ENCODE data around the gene SUGCT. TPM values are rescaled to one million over a fixed set of nuclear protein-coding genes. Genes with fewer than 3 reads are reported as not detected.

Gene SUGCT
- polyA plus RNA-seq, 1 of the 3 experiments (the other 2 are of a cell fraction), result 53.7 TPM

DNA sequence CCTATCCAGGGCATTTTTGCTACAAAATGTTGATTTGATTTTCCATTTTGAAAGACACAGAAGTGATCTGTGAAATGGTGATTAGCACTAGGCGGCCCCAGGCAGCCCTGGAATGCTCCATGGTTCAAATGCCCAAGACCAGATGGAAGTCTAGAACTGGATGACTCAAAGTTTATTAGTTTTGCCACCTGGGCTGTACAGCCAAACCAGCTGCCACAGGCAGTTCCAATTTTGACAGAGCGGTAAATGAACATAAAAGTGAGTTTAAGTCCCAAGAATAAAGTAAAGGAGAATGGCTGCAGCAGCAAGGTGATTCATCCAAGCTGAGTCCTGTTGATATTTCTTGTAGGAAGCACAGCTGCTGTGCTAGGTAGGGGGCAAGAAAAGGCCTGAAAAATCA, 180.5 kb downstream of the SUGCT start:
- ChIA-PET POLR2A (no interaction called here), CTCF (no interaction called here)
- TF ChIP-seq ELF1 (IDR thresholded peaks at IDR 0.05) (0 out of 2 replicates have a peak, but pooled peaks have one; percentile 17), TCF12 (IDR thresholded peaks at IDR 0.05) (peak; percentile 32; the same call in 1 of the 2 replicates), FOSL2 (IDR thresholded peaks at IDR 0.05; ENCODE audit: borderline replicate concordance, low read depth) (no peak)
- TF ChIP-seq, protein P1, sequence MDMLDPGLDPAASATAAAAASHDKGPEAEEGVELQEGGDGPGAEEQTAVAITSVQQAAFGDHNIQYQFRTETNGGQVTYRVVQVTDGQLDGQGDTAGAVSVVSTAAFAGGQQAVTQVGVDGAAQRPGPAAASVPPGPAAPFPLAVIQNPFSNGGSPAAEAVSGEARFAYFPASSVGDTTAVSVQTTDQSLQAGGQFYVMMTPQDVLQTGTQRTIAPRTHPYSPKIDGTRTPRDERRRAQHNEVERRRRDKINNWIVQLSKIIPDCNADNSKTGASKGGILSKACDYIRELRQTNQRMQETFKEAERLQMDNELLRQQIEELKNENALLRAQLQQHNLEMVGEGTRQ (IDR thresholded peaks at IDR 0.05; ENCODE audit: borderline replicate concordance, low read depth, low read length), result no peak
- Histone ChIP-seq H3K9ac (no peak overlapping the region), H3K4me3 (ENCODE audit: low read depth in 2 of 2, low read length in 1 of 2) (no peak overlapping the region), H3K4me2 (no peak overlapping the region), H3K36me3 (replicated peaks in 1 of 2; ENCODE audit: control insufficient read depth in 1 of 2, insufficient read depth in 2 of 2, low read length in 1 of 2) (no peaks in the 10 kb centered on the region), H3K79me2 (ENCODE audit: insufficient read depth) (no peaks in the 10 kb centered on the region), H3F3A (replicated peaks; ENCODE audit: insufficient read depth) (peaks cover 19% of the 10 kb centered on the region), H3K4me1 (ENCODE audit: control insufficient read depth in 1 of 2, insufficient read depth in 2 of 2, low read depth in 1 of 2, low read length in 1 of 2) (peaks cover 4 to 7% of the 10 kb centered on the region in 2 experiments; a peak in 3 of 4 replicates), H3K9me2 (no peaks in the 10 kb centered on the region), H3K27ac (ENCODE audit: low read depth in 2 of 2, low read length in 1 of 2) (no peak overlapping the region; a peak in 1 of 4 replicates), H2AFZ (ENCODE audit: low read depth) (no peak overlapping the region), H3K9me3 (no peaks in the 10 kb centered on the region), H4K20me1 (ENCODE audit: insufficient read depth) (no peaks in the 10 kb centered on the region), H3K27me3 (ENCODE audit: insufficient read depth) (no peaks in the 10 kb centered on the region)
- no peak for DNase-seq
- 89% methylated on average over 2 of the region's 2 CpGs for WGBS (ENCODE audit: low lambda C conversion rate)

DNA sequence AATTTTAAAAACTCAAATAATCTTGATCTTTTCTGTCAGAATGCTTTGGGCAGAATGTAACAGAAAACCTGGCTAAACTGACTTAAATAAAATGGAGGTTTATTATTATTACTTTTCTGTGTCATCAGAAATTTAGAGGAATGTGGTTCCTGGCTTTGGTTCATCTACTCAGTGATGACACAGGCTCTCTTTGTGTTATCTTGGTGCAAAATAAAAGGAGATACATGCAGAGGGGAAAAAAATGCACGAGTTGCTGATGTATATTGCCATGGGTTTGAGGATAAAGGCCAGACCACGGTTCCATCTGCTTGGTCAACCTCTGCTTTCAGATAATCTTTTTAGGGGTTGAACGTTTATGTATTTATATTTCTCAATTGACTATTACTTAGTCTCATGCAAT, 181.4 kb downstream of the SUGCT start:
- no peak overlapping the region for H3K4me2 ChIP-seq
- POLR2A ChIA-PET, result no interaction called here
- TF ChIP-seq, protein P2, sequence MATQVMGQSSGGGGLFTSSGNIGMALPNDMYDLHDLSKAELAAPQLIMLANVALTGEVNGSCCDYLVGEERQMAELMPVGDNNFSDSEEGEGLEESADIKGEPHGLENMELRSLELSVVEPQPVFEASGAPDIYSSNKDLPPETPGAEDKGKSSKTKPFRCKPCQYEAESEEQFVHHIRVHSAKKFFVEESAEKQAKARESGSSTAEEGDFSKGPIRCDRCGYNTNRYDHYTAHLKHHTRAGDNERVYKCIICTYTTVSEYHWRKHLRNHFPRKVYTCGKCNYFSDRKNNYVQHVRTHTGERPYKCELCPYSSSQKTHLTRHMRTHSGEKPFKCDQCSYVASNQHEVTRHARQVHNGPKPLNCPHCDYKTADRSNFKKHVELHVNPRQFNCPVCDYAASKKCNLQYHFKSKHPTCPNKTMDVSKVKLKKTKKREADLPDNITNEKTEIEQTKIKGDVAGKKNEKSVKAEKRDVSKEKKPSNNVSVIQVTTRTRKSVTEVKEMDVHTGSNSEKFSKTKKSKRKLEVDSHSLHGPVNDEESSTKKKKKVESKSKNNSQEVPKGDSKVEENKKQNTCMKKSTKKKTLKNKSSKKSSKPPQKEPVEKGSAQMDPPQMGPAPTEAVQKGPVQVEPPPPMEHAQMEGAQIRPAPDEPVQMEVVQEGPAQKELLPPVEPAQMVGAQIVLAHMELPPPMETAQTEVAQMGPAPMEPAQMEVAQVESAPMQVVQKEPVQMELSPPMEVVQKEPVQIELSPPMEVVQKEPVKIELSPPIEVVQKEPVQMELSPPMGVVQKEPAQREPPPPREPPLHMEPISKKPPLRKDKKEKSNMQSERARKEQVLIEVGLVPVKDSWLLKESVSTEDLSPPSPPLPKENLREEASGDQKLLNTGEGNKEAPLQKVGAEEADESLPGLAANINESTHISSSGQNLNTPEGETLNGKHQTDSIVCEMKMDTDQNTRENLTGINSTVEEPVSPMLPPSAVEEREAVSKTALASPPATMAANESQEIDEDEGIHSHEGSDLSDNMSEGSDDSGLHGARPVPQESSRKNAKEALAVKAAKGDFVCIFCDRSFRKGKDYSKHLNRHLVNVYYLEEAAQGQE (IDR thresholded peaks at IDR 0.05; ENCODE audit: low read depth, low read length), result no peak
- no peak for TF ChIP-seq TEAD4 (IDR thresholded peaks at IDR 0.05; ENCODE audit: borderline replicate concordance, insufficient read depth)
- no peak for TF ChIP-seq YY1 (IDR thresholded peaks at IDR 0.05; ENCODE audit: low read depth)
- TF ChIP-seq RFX5 (IDR thresholded peaks at IDR 0.05; ENCODE audit: low read length), result no peak
- no peak for TF ChIP-seq RCOR1 (IDR thresholded peaks at IDR 0.05; ENCODE audit: low read length)
- TF ChIP-seq FOXJ3 (CRISPR knock-in tag; IDR thresholded peaks at IDR 0.05), result no peak

More for the DNA sequence above, 181.4 kb downstream of the SUGCT start:
- no peaks in the 10 kb centered on the region for H4K20me1 ChIP-seq (ENCODE audit: insufficient read depth)
- no peaks in the 10 kb centered on the region for H3K36me3 ChIP-seq (replicated peaks in 1 of 2; ENCODE audit: control insufficient read depth in 1 of 2, insufficient read depth in 2 of 2, low read length in 1 of 2)
- H2AFZ ChIP-seq (ENCODE audit: low read depth), result no peak overlapping the region
- no peak for DNase-seq
- H3K4me1 ChIP-seq (ENCODE audit: control insufficient read depth in 1 of 2, insufficient read depth in 2 of 2, low read depth in 1 of 2, low read length in 1 of 2), result peaks cover 0 to 4% of the 10 kb centered on the region in 2 experiments; a peak in 2 of 4 replicates
- no peaks in the 10 kb centered on the region for H3K9me3 ChIP-seq
- CTCF ChIA-PET, result interaction anchor here (1.2 to 2.4 kb wide), 3 partner anchors 12 to 83 kb away, joined by 5 to 6 read pairs (median 6); no protein-coding TSS in a partner anchor
- no peak overlapping the region; a peak in 1 of 4 replicates for H3K27ac ChIP-seq (ENCODE audit: low read depth in 2 of 2, low read length in 1 of 2)
- 64% methylated on average over 3 of the region's 3 CpGs for WGBS (ENCODE audit: low lambda C conversion rate)
- H3K4me3 ChIP-seq (ENCODE audit: low read depth in 2 of 2, low read length in 1 of 2), result no peak overlapping the region
- H3K9me2 ChIP-seq, result no peaks in the 10 kb centered on the region
- H3K79me2 ChIP-seq (ENCODE audit: insufficient read depth), result no peaks in the 10 kb centered on the region
- H3K27me3 ChIP-seq (ENCODE audit: insufficient read depth), result no peaks in the 10 kb centered on the region
- peaks cover 11% of the 10 kb centered on the region for H3F3A ChIP-seq (replicated peaks; ENCODE audit: insufficient read depth)
- H3K9ac ChIP-seq, result no peak overlapping the region

Measured in SK-N-SH (cell line).